Nephron progenitor cell (in vitro differentiated cells): ENCODE data around the gene NUP88.

Experiments
- DNase-seq: peaks from one replicate; pipeline ENCODE4 v3.0.0; 2021
- H3K27ac Mint-ChIP-seq: 2 replicates; pipeline ENCODE4 v1.8.0; 2021; ENCODE audit warnings: mild to moderate bottlenecking, moderate library complexity, mixed read lengths
- H3K27me3 Mint-ChIP-seq: 2 replicates; pipeline ENCODE4 v1.8.0; 2021; ENCODE audit warnings: mild to moderate bottlenecking, low read depth, mixed read lengths; ENCODE audit not compliant: poor library complexity
- H3K36me3 Mint-ChIP-seq: 2 replicates; pipeline ENCODE4 v1.8.0; 2021; ENCODE audit warnings: low read depth, mixed read lengths
- H3K4me1 Mint-ChIP-seq: 2 replicates; pipeline ENCODE4 v1.8.0; 2021; ENCODE audit warnings: mixed read lengths
- H3K4me3 Mint-ChIP-seq: 2 replicates; pipeline ENCODE4 v1.8.0; 2021; ENCODE audit warnings: mild to moderate bottlenecking, moderate library complexity, mixed read lengths
- H3K9me3 Mint-ChIP-seq: 2 replicates; pipeline ENCODE4 v1.8.0; 2021; ENCODE audit warnings: mild to moderate bottlenecking, moderate library complexity, mixed read lengths
- CTCF ChIP-seq: fragments of 200-600 bp; sonication (generic); IDR thresholded peaks from 2 replicates; pipeline ENCODE4 v1.5.0; 2021; ENCODE audit warnings: antibody characterized with exemption

Gene NUP88

GRCh38 chr17:5419356-5419958 lies at the start of gene NUP88:
Gene NUP88 (minus strand): TSS chr17:5419662. CDS start chr17:5419650, 12 bp downstream.
- Mint-ChIP-seq H3K27ac (peak within 1 kb of the TSS; percentile 99), H3K9me3 (no peaks in the 10 kb centered on the region), H3K4me3 (peak within 1 kb of the TSS; percentile 100), H3K27me3 (no peaks in the 10 kb centered on the region), H3K4me1 (peaks cover 48% of the 10 kb centered on the region), H3K36me3 (peaks cover 29% of the 10 kb centered on the region)
- DNase-seq: peak; percentile 94
- no peak for TF ChIP-seq CTCF

GRCh38 chr17:5468075-5468473 lies 48.6 kb upstream of the NUP88 start:
- Mint-ChIP-seq H3K36me3 (peaks cover 22% of the 10 kb centered on the region), H3K4me1 (peaks cover 38% of the 10 kb centered on the region), H3K4me3 (peak overlapping the region; percentile 93), H3K27me3 (peaks cover 3% of the 10 kb centered on the region), H3K9me3 (no peaks in the 10 kb centered on the region), H3K27ac (peak overlapping the region; percentile 20)
- TF ChIP-seq CTCF: no peak
- DNase-seq: no peak

DNA sequence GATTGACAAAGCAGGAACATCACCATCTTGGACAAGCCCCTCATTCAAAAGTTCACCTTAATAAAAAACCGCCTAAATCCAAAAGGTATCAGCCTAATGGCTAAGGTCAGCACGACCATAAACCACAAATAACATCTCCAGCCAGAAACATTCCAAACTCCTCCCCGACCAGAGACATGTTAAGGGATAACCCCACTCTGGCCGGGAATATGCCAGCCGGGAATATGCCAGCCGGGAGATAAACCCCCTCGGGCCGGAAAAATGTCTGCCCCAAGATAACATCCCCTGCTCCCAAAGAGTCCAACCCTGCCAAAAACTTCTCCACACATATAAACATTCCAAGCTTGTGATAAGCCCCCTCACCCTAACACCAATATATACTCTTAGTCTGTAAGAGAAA lies 48.0 kb upstream of the NUP88 start:
- TF ChIP-seq CTCF: no peak
- DNase-seq: no peak
- H3K36me3 Mint-ChIP-seq: peaks cover 24% of the 10 kb centered on the region
- peaks cover 3% of the 10 kb centered on the region for H3K27me3 Mint-ChIP-seq
- H3K4me1 Mint-ChIP-seq: peaks cover 38% of the 10 kb centered on the region
- H3K27ac Mint-ChIP-seq: peak overlapping the region; percentile 20
- peak overlapping the region; percentile 93 for H3K4me3 Mint-ChIP-seq
- no peaks in the 10 kb centered on the region for H3K9me3 Mint-ChIP-seq

DNA sequence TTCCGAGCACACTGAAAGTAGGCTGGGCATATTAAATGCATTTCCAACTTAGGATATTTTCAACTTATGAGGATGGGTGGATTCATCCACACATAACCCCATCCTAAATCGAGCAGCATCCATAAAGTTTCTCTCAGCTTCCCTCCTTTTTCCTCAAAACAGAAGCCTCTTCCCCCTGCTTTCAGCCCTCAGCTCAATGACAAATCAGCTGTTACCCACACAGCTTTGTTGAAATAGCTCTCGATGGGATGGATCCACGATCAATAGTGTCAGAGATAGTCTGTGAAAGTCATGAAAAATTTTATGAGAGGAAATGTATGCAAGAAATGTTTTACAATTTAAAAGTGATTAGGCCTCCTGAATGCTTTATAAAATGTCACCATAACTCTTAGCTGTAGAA lies 46.8 kb upstream of the NUP88 start:
- Mint-ChIP-seq H3K9me3 (no peaks in the 10 kb centered on the region), H3K27me3 (peaks cover 3% of the 10 kb centered on the region), H3K4me1 (peaks cover 38% of the 10 kb centered on the region), H3K4me3 (peak overlapping the region; percentile 93), H3K27ac (peak overlapping the region; percentile 46), H3K36me3 (peaks cover 20% of the 10 kb centered on the region)
- TF ChIP-seq CTCF: no peak
- DNase-seq: no peak

DNA sequence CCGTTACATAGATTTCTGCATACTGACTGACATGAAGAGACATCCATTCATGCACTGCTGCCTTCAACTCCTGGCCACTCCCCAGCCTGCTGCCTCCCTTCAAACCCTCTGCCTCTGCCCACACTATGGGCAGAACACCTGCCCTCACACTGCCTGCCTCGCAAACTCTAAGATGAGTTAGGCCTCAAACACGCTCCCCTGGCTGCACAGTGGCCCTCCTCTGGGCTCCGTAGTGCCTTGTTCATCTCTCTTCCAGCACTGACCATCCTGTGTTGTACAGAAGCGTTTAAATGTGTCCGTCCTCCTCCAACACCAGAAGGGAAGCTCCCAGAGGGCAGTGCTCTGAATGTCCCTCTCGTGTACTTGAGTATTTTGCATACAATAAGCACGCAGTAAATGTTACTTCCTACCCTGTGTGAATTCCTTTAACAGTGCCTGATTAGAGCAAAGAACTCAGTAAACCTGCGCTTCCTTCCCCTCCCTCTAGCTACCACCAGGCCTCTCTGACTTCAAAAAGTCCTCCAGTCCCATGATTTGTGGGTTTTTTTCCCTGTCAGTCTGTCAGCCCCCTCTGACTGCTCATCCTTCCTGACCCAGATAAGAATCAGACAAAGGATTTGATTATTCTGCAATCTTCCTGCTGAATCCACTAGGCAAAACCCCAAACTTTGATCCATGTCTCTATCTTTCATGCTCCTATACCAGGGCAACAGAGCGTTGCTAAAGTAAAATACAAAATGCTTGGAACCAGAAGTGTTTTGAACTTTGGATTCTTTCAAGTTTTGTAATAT lies 45.5 kb upstream of the NUP88 start:
- peaks cover 3% of the 10 kb centered on the region for H3K27me3 Mint-ChIP-seq
- peaks cover 38% of the 10 kb centered on the region for H3K4me1 Mint-ChIP-seq
- no peak overlapping the region for H3K4me3 Mint-ChIP-seq
- TF ChIP-seq CTCF: no peak
- H3K27ac Mint-ChIP-seq: peak overlapping the region; percentile 54
- no peaks in the 10 kb centered on the region for H3K9me3 Mint-ChIP-seq
- no peak for DNase-seq
- peaks cover 29% of the 10 kb centered on the region for H3K36me3 Mint-ChIP-seq
